HS-5 (cell line): Measurements from ENCODE around the gene PFN4.
"Not testable (repeated sequence)": the region's sequence is repeated elsewhere in the genome, so short reads cannot be mapped to it uniquely, and the experiment has no call there.

Experiments
- DNase-seq: peaks from one replicate; pipeline ENCODE4 v3.0.0-alpha.2; 2012; ENCODE audit warnings: low read depth

The PFN4 gene

DNA sequence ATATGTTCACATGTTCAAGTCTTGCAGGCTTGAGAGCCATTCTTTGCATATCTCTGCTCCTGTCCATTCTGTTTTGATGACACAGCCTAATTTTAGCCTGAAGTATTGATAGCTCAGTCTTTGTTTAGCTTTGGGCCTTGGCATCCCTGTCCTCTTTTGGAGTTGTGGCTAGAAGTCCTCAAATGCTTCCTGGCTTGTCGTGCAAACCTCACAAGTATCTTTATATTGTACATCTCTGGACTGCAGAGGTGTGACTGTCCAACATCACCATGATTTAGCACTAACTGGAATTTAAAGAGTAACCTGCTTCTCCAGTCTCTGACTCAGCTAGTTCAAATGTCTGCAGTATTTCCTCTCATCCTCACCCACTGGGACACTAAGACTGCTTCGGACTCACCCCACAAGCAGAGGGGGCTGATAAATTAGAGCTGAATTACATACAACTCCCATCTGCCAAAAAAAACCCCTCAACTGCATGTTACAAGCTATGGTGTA is 11.7 kb downstream of the PFN4 start:
- DNase-seq = no peak

GRCh38 chr2:24110660-24111303 is 12.4 kb downstream of the PFN4 start:
- no peak for DNase-seq

GRCh38 chr2:24109431-24109830 is 13.7 kb downstream of the PFN4 start:
- not testable (repeated sequence) for DNase-seq

- no peak for DNase-seq
Measured at GRCh38 chr2:24107336-24107735, 15.8 kb downstream of the PFN4 start.

- DNase-seq = no peak
Measured at GRCh38 chr2:24106786-24107185, 16.3 kb downstream of the PFN4 start.

DNA sequence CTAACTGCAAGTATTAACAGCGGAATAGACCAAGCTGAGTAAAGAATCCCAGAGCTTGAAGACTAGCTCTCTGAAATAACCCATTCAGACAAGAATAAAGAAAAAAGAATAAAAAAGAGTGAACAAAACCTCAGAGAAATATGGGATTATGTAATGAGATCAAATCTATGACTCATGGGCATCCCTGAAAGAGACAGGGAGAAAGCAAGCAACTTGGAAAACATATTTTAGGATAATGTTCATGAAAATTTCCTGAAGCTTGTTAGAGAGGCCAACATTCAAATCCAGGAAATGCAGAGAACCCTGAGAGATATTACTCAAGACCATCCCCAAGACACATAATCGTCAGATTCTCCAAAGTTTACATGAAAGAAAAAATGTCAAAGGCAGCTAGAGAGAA is 17.3 kb downstream of the PFN4 start:
- no peak for DNase-seq

GRCh38 chr2:24104906-24105305 is 18.2 kb downstream of the PFN4 start:
- no peak for DNase-seq

- DNase-seq = no peak
Measured at GRCh38 chr2:24104110-24104650, 19.0 kb downstream of the PFN4 start.

GRCh38 chr2:24102677-24103076 is 20.5 kb downstream of the PFN4 start:
- DNase-seq = no peak

- no peak for DNase-seq
Measured at GRCh38 chr2:24101992-24102391, 21.1 kb downstream of the PFN4 start.

DNA sequence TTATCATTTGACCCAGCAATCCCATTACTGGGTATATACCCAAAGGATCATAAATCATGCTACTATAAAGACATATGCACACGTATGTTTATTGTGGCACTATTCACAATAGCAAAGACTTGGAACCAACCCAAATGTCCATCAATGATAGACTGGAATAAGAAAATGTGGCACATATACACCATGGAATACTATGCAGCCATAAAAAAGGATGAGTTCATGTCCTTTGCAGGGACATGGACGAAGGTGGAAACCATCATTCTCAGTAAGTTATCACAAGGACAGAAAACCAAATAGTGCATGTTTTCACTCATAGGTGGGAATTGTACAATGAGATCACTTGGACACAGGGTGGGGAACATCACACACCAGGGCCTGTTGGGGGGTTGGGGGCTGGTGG is 22.4 kb downstream of the PFN4 start:
- not testable (repeated sequence) for DNase-seq

GRCh38 chr2:24095171-24095677 is 27.9 kb downstream of the PFN4 start:
- DNase-seq = not testable (repeated sequence)

DNA sequence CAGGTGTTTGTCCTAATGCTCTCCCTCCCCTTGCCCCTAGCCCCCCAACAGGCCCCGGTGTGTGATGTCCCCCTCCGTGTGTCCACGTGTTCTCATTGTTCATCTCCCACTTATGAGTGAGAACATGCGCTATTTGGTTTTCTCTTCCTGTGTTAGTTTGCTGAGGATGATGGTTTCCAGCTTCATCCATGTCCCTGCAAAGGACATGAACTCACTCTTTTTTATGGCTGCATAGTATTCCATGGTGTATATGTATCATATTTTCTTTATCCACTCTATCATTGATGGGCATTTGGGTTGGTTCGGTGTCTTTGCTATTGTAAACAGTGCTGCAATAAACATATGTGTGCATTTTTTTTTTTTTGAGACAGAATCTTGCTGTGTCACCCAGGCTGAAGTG is 29.9 kb downstream of the PFN4 start:
- not testable (repeated sequence) for DNase-seq

GRCh38 chr2:24088821-24089359 is 34.2 kb downstream of the PFN4 start:
- DNase-seq = no peak

GRCh38 chr2:24087032-24087431 is 36.1 kb downstream of the PFN4 start:
- DNase-seq = no peak

- DNase-seq = no peak
Measured at GRCh38 chr2:24086241-24086640, 36.9 kb downstream of the PFN4 start.

DNA sequence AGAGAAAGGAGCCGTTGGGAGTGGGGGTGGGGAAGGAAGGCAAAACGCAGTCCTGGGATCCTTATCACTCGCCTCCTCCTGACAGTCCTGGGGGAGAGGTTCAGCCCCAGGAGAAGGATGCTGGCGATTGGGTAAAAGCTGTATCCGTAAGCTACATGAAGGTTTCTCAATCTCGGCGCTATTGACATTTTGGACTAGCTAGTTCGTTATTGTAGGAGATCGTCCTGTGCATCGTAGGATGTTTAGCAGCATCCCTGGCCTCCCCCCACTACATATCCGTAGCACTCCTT is 38.0 kb downstream of the PFN4 start:
- DNase-seq = no peak

DNA sequence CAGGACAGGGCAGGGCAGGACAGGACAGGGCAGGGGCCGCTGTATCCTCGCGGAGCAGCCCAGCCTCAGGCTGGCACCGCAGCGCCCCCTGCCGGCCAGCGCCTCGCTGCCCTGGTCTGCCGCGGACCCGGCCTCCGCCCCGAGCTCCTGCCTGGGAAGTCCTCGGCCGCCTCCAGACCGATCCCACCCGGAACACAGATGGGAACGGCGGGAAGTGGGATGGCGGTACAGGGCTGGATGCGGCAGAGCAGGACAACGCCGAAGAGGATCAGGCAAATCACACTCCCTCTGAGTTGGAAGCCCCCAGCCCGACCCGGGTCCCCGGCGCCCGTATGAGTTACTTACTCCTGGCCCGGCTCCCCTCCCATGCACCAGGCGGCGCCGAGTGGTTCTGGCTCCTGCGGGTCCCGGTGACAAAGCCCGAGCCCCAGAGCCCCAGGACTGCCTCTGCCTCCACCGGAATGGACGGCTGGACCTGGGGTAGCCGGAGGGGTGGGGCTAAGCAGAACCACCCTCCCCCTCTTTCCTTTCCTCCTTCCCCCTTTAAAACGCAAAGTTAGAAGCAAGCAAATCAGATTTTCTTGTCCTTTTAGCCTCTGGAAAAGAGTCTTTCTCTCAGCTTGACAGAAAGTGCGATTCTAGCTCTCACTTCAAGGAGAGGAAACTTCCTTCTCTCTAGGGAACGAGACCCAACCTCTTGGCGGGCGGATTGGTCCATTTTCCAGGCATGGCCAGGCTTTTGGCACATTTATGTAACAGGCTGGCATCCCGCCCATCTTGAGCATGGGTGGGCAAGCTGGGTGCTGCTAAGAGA is 38.5 kb downstream of the PFN4 start, which contains the start of gene TP53I3:
Gene TP53I3 (minus strand): TSS at position 449 of the 814 bp plus-strand sequence. CDS start 508 bp downstream, outside the sequence.
- peak; percentile 64 for DNase-seq

DNA sequence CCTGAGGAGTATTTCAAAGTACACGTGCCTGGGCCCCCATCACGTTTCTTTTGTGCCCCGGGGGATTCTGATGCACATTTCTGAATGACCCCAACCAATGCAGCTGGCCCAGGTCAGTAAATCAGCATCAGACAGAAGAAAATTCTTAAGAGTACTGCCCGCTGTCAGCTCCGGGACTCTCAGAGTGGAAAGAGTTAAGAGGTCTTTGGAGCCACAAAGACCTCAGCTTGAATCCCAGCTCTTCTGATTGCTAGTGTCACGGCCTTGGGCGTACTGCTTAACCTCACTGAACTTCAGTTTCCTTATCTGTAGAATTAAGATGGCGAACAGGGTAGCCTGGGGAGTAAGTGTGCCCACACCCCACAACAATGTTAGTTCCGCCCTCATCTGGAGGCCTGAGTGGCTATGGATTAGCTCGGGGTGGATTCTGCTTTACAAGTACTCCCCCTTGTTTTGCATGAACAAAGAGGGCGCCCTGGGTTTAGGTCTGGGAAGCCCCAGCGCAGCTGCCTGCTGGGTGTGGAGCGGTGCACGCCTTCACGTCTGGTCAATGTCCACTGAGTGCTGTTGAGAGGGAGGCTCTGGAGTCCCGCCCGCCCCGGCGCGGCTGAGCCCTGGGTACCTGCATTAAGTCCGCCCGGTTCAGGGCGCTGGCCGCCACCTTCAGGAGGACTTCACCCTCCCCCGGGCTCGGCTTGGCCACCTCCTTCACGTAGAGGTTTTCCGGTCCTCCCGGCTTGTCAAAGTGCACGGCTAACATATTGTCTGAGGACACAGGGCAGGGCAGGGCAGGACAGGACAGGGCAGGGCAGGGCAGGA is 39.4 kb downstream of the PFN4 start:
- DNase-seq = peak; percentile 71

DNA sequence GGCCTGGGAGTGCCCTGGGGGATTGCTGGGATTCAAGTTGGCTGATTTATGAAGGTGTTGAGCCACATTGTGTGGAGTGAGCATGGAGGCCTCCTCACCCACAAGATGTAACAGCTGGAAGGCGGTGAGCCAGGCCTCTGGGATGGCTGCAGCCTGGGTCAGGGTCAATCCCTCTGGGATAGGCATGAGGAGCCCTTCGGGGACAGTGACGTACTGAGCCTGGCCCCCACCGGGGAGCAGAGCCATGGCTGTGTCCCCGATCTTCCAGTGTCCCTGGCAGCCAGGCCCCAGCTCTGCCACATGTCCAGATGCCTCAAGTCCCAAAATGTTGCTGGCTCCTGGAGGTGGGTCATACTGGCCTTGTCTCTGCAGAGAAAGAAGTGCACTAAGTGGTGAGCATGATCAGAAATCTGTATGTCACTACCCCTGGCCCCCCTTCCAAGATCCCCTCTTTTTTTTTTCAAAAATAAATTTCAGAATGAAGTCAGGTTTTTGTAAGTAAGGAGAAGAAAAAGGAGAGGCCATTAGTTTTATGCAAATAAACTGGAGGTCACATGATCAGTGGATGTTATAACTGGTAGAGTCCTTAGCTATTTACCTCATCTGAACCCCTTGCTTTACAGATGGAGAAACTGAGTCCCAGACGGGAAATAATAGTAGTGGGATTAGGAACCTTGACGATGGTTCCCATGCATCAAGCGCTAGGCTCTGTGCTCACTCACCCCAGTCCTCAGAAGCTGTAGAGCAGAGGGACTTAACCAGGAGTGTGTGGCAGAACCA is 40.2 kb downstream of the PFN4 start:
- no peak for DNase-seq

DNA sequence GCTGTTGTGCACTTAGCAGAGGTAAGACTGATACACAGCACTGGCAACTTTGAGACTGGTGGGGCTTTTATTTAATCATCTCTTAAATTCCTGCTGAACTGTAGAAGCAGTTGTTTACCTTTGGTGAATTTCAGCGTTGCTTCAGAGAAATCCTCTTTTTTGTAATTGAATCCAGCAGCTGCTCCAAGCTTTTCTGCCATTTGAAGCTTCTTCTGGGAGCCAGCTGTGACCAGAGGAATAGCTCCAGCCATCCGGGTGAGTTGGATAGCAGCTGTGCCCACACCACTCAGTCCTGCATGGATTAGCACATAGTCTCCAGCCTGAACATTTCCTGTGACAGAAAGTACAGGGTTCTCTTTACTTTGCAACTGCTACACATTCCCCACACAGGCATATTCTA is 42.4 kb downstream of the PFN4 start:
- no peak for DNase-seq
